GM18868 (cell line): ENCODE data around the gene MRPL47.
"Not testable (repeated sequence)": the region's sequence is repeated elsewhere in the genome, so short reads cannot be mapped to it uniquely, and the experiment has no call there.

Experiments
- ATAC-seq: cut with Tn5 transposase; IDR thresholded peaks from one replicate; pipeline ENCODE4 v1.9.1; 2021; ENCODE audit warnings: mild to moderate bottlenecking, moderate library complexity; ENCODE audit not compliant: unreplicated experiment

MRPL47 gene

DNA sequence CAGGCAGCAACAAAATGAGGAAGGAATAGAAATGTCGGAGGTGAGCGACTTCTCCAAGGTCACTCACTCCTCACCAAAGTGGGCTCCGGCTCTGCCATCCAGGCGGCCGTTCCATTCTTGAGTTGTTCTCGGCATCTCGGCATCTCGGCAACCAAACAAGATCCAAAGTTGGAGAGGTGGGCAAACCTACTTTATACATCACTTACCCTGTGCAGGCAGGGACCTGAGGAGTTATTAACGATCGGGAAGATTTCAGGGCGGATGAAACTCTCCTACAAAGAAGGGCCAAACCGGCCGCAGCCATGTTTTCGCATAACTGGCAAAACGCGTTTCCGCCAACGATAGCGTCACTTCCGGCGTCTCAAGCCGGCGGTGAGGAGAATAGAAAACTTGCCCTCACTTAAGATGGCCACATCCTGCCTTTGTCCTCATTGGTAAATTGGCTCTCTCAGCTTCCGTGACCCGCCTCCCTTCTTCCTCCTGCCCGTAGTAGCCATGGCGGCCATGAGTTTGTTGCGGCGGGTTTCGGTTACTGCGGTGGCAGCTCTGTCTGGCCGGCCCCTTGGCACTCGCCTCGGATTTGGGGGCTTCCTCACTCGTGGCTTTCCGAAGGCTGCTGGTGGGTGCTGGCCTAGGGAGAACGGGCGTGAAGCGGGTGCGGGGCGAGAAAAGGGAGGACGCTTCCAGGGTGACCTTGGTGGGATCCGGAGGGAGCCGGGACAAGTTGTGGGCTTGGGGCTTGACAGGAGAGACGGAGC is at the start of gene MRPL47, which contains the start of gene NDUFB5:
Gene MRPL47, minus strand, starts transcription at position 318 of the 758 bp plus-strand sequence. Its CDS starts 14 bp downstream, at position 304.
Gene NDUFB5, plus strand, starts transcription at position 474 of the 758 bp plus-strand sequence. Its CDS starts 22 bp downstream, at position 496.
- peak; percentile 92 for ATAC-seq

DNA sequence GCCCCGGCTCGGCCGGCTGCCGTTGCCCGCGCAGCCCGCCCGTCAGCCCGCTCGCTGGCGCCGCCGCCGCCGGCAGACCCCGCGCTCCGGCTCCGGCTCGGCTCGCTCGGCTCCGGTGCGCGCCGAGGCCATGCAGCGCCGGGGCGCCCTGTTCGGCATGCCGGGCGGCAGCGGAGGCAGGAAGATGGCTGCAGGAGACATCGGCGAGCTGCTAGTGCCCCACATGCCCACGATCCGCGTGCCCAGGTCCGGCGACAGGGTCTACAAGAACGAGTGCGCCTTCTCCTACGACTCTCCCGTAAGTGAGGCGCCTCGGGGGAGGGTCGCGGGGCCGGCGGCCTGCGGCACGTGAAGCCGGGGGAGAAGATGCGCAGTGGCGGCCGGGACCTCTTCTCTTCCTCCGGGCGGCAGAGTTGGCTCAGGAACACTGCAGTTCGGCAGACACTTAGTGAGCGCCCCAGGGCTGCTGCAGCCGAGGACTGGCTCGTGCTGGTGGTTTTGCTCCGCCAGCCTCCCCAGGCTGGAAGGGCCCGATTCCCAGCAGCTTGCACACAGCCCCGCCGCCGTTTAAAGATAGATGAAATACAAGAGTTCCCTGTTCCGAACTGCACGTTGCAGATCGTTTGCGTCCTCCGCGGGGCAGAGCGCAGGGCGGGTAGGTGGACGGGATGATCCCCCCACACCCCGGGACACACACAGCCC is 48.8 kb upstream of the MRPL47 start:
- ATAC-seq, result peak; percentile 55

DNA sequence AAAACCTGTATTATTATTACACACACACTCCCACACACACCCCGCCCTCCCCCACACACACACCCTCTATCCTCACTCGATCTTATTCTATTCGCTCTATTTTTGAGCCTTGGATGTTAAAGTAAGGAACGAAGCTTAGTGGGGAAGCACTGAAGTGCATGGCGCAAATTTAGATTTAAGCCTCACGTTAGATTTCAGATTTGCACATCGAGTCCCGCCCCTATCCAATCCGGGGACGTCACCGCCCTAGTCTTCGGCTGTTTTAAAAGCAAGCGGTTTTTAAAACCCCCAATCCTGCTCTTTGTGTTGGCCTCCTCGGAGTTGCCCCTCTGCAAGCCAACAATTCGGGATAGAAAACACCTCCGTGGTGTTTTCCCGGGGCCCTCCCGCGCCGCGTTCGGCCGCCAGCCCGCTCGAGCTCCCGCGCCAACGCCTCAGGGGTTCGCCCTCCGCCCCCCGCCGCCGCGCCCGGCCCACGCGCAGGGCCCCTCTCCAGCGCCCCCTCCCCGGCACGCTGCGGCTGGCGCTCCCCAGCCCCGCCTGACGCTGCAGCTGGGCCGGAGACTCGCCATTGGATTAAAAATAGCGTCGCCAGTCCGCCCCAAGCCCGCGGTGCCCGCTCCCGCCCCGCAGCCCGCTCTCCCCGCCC is 48.1 kb upstream of the MRPL47 start, which contains the start of gene USP13:
Gene USP13, plus strand, starts transcription at position 594 of the 649 bp plus-strand sequence. CDS start 186 bp downstream, outside the sequence.
- peak; percentile 76 for ATAC-seq

DNA sequence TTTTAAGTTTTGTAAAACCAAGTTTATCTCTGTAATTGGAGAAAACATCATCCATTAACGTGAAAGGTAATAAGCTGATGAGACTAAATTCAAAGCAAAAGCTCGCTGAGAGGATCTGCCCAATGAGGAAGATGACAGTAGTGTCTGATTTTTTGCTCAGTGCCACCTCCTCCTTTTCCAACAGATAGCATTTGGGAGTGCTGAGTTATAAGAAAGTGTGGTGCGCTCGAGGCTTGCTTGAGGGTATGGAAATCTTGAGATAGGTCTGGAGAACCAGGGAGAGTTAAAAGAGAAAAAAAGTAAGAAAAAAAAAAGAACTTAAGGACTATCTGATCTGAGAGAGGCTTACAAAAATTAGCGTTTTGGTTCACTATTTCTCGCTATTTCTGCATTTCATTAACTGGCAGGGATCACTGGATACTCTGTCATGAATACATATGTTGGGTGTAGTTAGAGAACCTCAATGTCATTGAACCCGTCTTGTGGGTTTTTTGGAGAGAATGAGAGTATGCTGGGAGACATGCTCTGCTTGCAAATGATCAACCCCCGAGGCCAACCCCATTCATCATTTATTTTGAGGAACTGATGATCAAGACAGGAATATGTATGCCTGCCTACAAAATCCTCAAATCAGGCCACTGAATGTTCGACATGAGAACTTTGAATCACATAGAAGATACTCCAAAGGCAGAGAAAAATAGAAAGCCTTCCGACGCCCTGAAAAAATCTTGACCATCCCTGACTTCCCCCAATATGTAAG is 47.4 kb upstream of the MRPL47 start:
- ATAC-seq, result no peak

DNA sequence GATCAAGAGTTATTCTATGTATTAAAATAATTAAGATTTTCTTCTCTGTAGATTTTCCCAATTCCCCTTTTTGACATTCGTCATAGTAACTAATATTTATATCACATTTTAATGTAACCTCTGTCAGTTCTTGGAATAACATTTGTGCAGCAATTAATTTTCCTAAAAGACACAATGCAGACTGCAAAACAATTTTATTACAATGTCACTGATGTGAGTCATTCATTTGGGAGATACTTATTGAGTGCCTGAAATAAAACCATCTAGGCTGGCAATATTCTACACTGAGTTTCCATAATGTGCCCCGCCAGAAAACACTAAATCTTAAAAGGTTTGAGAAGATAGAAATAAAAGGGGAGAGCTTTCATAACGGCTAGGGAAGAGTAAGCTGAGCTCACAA is 41.7 kb upstream of the MRPL47 start:
- ATAC-seq, result no peak

DNA sequence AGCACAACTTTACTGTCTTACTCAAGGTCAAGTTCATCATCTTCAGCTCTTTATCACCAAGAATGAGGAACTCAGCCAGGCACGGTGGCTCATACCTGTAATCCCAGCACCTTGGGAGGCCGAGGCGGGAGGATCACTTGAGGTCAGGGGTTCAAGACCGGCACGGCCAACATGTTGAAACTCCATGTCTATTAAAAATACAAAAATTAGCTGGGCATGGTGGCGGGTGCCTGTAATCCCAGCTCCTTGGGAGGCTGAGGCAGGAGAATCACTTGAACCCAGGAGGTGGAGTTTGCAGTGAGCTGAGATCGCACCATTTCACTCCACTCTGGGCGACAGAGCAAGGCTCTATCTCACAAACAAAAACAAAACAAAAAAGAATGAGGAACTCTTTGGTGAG is 39.4 kb upstream of the MRPL47 start:
- not testable (repeated sequence) for ATAC-seq

DNA sequence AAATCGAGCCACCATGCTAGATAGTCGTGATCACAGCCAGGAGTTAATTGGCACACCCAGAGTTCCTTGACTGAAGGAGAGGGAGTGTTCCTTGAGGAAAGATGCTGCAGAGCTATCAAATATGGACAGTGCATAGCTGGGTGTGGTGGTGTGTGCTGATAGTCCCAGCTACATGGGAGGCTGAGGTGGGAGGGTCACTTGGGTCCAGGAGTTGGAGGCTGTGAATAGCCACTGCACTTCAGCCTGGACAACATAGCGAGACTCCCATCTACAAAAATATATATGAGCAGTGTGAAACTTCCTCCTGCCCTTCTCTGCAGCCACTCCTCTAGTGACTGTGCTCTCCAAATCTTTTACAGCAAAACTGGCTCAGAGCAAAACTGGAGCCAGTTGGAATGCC is 38.4 kb upstream of the MRPL47 start:
- no peak for ATAC-seq

DNA sequence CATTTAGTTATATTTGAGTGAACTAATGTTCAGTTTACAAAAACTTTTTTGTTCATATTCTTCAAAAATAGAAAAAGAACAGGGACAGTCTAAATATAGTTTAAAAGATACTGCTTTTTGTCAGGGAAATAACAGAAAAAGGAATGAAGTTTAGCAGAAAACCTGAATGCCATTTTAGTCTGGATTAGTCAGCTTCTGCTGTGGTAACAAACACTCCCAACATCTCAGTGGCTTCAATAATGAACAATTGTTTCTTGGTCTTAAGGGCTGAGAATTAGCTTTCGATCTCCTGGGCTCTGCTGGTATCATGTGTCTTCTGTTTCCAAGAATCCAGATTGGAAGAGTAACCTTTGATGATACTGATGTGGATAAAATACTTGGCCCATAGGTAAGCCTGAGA is 36.0 kb upstream of the MRPL47 start:
- ATAC-seq, result no peak

DNA sequence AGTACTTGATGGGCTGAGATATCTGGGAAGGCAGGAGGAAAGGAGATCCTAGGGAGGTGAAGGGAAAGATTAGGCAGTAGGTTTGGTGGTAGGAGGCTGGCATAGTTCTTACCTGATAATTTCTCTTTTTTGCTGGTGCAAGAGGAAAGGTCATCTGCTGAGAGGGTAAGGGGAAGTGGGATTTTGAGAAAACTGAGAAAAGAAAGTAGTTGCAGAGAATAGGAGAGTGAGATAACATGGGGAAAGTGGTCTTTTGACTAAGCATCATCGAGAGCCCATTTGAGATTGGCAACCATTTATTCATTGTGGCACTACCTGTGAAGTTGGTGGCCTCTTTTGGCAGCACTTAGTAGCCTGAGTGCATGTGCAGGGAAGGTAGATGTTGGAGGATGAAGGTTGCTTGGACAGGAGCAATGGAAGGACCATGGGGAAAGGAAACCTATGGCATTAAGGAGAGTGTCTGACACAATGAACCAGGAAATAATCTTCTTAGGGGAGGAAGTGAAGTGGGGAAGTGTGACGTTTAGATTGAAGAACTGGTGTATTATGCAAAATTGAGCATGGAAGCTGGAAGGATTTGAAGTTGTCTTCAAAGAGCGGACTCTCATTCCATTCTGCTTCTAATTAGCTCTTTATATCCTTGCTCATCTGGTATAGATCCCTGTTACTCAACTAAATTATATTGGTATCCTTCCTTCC is 26.5 kb upstream of the MRPL47 start:
- peak; percentile 64 for ATAC-seq

DNA sequence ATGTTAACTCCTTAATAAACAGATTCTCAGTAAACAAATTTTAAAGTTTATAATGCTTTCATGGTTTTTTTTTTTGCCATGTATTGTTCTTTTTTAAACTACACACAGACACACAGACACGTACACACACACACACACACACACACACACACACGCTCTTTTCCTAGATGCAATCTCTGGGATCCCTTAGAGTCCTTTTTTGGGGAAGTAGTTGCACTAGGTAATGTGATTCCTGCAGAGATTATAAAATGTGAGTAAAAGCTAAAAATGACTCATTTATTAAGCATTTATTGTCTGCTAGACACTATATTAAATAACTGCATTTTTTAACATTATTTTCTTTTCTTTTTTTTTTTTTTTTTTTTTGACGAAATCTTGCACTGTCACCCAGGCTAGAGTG is 20.0 kb upstream of the MRPL47 start:
- no peak for ATAC-seq

DNA sequence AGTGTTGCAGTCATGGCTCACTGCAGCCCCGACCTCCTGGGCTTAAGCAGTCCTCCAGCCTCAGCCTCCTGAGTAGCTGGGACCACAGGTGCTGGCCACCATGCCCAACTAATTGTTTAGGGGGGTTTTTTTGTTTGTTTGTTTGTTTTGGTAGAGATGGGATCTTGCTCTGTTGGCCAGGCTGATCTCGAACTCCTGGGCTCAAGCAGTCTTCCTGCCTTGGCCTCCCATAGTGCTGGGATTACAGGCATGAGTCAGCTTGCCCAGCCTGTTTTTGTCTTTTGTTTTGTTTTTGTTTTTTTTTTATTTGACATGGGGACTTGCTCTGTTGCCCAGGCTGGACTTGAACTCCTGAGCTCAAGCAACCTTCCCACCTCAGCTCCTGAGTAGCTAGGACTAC is 17.6 kb upstream of the MRPL47 start:
- ATAC-seq, result no peak

DNA sequence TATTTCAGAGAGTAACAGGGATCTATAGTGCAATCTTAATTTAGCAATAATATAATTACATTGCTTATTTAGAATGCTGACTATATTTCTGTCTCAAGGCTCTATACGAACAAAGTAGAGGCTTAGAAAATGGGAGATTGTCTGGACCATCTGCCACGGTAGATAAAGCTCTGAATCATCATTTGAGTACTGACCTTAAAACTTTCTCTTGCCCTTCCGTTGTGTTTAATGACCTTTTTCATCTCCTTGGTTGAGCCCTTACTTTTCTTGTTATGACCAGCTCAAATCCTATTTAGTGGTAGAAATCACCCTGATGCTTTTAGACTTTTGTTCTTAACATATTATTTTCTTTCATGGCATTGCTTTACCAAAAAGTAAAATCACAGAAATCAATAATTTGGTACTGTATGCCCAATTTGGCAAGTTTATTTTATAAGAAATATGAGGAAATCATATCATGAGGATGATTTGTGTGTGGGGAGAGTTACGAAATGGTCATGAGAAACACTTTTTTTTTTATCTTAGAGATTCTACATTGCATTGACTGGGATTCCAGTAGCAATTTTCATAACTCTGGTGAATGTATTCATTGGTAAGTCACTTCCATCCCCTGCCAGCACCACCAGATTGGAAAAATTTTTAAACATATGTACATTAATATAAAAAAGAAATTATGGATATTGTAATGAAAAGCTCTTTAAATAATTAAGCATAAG is 11.2 kb upstream of the MRPL47 start:
- ATAC-seq, result no peak

DNA sequence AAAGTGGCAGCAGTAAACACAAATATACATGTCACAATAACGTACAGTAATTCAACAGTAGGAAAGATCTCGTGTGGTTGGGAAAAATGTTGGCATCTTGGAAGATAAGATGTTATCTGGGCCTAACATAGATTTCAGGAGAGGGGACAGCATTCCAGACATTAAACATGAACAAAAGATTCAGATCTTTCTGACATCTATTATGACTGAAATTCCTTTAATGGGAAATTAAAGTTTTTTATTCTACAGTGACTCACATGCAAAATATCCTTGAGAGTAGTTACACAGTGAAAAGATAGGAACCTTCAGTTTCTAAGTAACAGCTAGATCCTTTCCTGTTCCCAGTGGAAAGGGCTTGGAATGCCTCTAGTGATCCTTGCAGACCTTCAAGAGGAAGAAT is 9.4 kb upstream of the MRPL47 start:
- no peak for ATAC-seq

DNA sequence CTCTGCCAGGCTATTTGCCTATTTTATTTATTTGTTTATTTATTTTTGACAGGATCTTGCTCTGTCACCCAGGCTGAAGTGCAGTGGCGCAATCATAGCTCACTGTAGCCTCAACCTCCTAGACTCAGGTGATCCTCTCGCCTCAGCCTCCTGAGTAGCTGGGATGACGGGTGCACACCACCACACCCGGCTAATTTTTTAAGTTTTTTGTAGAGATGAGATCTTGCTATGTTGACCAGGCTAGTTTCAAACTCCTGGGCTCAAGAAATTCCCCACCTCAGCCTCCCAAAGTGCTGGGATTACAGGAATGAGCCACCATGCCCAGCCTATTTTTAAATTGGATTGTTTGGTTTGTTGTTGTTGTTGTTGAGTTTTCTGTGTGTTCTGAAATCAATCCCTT is 5.6 kb upstream of the MRPL47 start:
- no peak for ATAC-seq

DNA sequence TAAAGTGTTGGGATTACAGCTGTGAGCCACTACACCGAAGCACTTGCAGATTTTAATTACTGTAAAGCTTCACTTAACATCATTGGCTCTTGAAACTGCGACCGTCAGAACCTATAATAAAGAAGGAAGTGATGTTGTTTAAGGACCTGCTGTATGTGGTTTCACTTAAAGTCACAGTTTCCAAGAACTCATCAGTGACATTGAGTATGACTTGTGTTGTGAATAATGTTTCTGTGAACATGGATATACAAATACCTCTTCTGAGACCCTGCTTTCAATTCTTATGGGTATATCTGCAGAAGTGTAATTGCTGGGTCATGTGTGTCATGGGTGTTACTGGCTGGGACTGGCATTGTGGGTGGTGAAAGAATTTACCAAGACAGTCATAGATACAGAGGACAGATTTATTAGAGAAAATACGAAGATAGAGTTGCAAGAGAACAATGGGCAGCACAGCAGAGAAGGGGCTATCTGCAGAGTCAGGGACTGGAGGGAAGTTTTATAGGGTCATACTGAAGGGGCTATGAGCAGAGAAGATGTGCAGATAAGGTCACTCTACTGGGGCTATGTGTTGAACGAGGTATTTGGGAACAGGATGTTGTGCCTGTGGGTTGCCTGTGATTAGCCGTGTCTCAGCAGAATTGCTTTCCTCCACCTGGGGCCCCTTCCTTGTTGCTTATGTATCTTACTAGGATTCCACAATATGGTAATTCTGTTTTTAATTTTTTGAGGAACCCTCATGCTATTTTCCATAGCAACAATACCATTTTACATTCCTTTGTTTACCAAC is 4.7 kb upstream of the MRPL47 start:
- ATAC-seq, result peak; percentile 64

DNA sequence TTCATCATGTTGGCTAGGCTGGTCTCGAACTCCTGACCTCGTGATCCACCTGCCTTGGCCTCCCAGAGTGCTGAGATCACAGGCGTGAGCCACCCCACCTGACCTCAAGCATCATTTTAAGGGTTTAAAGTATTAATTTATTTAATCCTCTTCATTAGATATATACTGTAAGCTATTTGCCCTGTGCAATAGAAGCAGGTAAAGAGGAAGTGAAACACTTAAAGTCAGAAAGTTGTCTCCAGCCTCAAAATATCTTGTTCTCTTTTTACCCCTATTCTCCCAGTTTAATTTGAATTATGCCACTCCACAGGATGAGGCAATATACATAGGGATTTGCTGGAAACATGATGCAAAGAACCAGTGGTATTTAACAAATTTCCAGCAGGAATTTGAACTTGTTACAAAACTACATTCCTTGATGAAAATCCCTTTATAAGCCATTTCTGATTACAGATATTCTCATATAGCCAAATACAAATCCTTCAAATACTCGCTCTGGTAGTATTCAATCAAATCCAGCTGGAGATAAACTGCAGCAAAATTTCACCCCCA is 2.2 kb upstream of the MRPL47 start:
- ATAC-seq, result peak; percentile 16

DNA sequence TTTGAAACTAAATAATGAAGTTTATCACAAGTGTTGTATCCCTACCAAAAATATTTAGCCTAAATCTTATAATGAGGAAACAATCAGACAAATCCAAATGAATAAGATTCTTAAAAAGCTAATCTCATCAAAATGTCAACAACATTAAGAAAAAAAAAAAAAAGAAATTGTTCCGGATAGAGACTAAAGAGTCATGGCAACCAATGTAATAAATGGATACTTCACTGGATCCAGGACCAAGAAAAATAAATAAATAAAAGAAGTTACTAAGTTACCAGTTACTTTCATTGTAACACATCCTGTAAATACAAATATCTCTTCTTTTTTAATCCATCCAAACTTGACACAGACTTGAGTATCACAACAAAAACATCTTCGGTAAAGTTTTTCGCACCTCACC is 607 bp downstream of the MRPL47 start:
- no peak for ATAC-seq

DNA sequence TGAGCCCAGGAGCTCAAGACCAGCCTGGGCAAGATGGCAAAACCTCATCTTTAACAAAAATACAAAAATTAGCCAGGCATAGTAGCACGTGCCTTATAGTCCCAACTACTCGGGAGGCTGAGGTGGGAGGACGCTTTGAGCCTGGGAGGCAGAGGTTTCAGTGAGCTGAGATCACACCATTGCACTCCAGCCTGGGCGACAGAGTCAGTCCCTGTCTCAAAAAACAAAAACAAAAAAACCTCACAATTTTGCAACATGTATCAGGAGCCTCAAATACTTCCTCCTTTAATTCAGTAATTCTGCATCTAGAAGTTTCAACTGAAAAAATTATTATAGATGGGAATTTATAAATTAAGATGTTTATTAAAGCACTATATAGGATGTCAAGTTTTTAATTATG is 1.1 kb downstream of the MRPL47 start:
- no peak for ATAC-seq

DNA sequence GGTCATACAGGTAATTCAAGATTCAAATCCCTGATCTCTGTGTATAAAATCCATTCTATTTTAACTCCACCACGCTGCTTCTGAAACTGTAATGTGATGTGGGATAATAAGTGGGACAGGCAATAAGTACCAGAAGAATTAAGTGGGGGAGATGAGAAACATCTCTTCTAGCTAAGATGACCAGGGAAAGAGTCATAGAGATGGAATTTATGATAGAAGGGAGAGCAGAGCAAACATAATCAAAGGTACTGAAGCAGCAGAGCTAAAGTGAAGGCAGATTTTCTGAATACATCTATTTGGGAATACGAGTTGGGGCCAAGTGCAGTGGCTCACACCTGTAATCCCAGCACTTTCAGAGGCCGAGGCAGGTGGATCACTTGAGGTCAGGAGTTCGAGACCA is 4.9 kb downstream of the MRPL47 start:
- ATAC-seq, result no peak
